Activated T-cell treated with anti-CD3 and anti-CD28 coated beads for 48 hours (primary cell): ENCODE results near the gene CLSTN3.

Source experiments
- DNase-seq: peaks from one replicate; pipeline ENCODE4 v3.0.0-alpha.2; 2020; ENCODE audit warnings: low read depth

Gene CLSTN3

DNA sequence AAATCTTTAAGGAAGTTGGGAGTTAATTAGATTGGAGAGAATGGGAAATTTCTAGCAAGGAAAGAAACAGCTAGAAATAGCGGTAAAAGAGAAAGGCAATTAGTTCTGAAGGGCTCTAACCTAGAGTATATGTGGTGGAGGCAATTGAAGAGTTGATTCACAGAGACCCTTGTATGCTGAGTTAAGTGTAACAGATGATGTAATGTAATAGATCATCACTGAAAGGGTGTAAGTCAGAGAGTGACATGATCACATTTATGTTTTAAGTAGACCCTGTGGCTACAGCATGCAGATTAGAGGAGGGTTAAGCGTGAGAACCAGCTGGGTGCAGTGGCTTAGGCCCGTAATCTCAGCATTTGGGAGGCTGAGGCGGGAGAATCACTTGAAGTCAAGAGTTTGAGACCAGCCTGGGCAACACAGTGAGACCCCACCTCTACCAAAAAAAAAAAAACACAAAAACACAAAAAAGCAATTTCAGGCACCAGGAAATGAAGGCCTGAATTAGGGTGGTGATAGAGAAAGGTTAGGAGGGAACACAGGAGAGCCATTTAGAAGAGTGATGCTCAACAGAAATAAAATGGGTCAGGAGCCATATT lies 4.4 kb upstream of the CLSTN3 start:
- no peak for DNase-seq

GRCh38 chr12:7127916-7128626 lies 2.1 kb upstream of the CLSTN3 start:
- no peak for DNase-seq

DNA sequence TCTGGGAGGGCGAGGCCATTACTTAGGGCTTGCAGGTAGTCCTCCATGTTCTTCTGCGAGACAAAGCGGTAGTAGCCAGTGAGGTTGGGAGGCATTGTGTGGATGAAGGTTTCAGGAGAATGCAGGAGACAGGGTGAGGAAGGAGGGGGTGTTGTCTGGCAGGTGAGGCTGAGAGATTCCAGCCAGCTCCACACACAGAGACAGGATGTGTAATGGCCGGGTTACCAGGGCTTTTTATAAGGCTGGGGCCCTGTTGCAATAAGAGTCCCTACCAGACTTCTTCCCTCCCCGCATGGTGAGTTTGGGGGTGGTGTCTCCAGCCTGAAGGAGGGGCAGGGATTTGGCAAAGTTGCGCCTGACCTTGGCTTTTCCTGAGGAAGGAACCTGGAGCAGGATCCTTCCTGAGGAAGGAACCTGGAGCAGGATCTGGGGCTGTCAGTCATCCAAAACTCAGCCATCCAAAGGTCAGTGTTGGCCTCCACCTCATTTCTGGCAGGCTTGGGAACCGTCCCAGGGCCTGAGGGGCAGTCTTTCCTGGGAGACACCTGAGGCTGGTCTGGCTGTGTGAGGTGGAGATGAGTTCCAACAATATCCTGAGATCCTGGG lies 1.4 kb upstream of the CLSTN3 start, which contains the start of gene RBP5:
RBP5 (minus strand) TSS at position 209 of the 606 bp plus-strand sequence; CDS start at position 95, 114 bp downstream.
- DNase-seq: no peak

DNA sequence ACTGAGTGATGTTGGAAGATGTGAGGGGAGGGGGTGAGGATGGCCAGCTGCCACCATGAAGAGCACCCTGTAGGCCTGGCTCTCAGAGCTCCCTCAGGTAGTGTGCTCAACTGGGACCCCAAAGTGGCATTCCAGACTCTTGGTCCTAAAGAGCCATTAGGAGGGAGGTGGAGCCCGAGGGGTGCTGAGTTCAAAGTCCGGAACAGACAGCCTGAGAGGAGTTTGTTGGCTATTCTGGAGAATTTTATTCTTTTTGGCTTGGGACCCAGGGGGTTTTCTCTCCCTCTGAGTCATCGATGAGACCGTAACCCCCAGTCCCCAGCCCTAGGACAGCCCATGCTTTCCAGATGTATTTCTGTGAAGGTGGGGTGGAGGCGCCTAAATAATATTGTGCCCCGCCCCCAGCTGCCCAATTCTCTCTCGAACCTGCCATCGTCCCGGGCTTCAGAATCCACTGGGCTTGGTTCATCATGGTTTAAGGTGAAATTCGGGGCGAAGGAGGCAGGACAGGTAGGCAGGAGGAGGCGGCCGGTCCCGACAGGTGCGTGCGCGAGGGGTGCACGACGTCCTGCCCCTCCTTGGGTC lies 792 bp upstream of the CLSTN3 start:
- no peak for DNase-seq

GRCh38 chr12:7130701-7131501 lies 730 bp downstream of the CLSTN3 start:
- DNase-seq: peak; percentile 34

DNA sequence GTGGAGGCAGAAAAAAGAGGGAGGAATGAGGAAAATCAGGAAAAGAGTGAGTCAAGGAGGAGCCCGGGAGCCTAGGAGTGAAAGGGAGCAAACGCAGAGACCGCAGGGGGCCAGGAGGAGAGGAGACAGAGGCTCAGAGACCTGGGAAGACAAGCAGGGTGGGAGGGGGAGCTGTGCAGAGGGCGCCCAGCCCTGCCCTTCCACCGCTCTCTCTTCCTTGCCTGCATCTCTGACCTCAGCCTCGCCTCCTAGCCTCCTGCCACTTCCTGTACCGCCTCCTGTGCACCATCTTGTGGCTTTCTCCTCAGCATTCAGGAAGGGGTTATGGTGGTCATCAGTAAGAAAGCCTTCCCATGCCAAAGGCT lies 1.3 kb downstream of the CLSTN3 start:
- DNase-seq: peak; percentile 10

DNA sequence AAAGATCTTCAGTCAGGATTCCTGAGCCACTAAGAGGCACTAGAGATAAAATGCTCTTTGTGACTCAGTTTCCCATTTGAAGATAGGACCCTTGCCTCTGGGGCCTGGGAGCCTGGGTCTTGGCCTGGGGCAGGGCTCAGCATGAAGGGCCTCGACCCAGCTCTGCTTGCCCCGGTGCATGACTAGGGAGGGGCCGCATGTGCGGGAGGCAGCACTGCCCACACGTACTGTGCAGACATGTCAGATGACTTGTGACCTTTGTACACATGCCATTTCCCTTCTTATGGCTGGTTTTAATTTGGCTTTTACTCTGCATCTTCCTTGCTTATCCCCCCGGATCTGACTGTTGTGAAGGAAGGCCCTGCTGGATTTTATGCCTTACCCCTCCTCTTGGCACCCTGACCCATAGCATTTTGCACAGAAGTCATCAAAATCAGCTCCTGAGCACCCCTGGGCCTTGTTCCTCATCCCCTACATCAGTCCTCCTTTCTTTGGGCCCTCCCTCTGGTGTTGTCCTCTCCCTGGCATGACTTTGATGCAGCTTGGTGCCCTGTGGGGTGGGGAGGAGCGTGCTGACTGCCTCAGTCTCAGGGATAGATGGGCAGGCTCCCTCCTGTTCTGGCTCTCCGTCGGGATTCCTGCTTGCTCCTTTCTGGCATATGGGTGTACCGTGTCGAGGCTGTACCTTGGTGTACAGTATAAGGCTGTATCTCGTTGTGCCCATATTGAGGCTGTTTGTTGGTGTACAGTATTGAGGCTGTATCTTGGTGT lies 4.4 kb downstream of the CLSTN3 start:
- DNase-seq: no peak

GRCh38 chr12:7136071-7136470 lies 5.9 kb downstream of the CLSTN3 start:
- no peak for DNase-seq

- no peak for DNase-seq
These were observed 6.5 kb downstream of the CLSTN3 start for GRCh38 chr12:7136676-7137075.

- DNase-seq: no peak
These were observed 7.7 kb downstream of the CLSTN3 start for GRCh38 chr12:7137908-7138307.

DNA sequence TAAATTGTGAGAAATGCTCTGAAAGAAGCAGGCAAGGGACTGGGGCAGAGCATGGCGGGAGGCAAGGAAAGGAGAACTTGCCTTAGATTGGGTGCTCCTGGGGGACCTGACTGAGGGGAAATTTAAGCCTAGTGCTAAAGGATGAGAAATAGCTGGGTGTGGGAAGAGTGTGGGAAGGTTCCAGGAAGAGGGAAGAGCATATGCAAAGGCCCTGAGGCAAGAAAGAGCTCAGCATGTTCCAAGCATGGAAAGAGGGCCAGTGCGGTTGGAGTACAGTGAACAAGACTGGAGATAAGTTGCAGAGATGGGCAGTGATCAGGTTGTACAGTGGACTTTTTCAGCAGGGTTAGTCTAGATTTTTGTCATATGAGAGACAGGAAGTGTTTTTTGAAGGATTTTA lies 9.0 kb downstream of the CLSTN3 start:
- DNase-seq: no peak

DNA sequence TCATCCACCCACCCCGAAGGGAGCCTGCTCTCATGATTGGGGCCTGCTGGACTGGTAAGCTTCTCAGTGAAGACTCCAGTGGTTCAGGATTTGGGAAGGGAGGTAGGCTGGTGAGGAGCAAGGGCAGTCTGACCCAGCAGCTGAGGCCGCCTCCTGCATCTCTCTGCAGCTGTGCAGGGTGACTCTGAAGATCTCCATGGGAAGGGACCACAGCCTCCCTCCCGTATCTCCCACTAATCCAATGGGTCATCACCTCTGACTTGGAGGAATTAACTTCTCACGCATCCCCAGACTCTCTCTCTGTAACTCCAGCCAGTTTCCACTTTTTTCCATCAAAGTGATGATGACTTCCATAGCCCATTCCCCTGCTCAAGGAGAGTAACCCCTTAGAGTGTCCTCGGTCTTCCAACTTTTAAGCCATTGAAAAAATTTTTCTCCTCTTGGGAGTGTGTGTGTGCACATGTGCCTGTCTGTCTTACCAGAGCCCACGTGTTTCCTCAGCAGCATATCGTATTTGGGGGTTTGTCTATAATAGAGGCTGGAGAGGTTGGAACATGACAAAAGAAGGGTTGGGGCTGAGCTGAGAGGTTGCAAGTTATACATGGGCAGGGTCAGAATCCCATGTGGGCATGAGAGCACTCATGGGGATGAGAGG lies 11.3 kb downstream of the CLSTN3 start:
- DNase-seq: no peak

DNA sequence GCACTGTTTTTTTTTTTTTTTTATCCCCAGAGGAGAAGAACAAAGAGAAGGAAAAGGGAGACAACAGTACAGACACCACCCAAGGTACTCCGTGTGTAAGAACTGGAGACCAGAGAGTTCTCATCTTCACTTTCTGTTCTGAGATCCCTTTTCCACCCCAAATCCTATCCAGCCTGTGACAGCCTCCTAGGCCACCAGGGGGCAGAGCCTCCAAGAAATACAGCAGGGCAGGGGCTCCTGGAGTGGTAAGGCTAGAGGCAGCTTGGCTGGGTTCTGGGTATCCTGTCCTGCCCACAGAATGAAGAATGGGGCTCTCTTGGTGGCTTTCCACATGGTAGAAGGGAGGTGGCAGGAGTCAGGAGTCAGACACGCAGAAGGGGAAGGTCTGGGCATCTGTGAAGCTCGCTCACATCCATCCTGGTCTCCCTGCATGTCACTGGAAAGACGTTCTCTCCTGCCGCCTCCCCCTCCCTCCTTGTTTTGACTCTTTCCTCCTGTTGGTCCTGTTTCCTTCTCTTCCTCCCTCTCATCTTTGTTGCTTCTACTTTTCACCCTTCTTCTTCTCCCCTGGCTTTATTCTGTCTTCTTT lies 12.0 kb downstream of the CLSTN3 start:
- peak; percentile 44 for DNase-seq

DNA sequence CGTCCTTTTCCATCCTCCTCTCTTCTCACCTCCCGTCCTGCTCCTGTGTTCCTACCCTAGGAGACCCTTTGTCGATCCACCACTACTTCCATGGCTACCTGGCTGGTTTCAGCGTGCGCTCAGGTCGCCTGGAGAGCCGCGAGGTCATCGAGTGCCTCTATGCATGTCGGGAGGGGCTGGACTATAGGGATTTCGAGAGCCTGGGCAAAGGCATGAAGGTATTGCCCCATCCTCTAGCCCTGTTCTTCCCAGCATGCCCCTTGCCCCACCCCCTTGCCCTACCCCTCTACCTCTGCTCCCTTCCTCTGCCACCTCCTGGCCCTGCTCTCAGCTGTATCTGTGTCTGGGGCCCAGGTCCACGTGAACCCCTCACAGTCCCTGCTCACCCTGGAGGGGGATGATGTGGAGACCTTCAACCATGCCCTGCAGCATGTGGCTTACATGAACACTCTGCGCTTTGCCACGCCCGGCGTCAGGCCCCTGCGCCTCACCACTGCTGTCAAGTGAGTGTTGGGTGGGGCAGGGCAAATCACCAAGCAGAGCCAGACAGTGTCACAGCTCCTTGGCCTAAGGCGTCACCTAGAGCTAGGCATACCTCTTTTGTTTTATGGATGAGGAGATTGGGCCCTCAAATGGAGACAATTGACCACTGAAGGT lies 12.8 kb downstream of the CLSTN3 start:
- DNase-seq: no peak

- no peak for DNase-seq
These were observed 13.4 kb downstream of the CLSTN3 start for GRCh38 chr12:7143564-7143963.

DNA sequence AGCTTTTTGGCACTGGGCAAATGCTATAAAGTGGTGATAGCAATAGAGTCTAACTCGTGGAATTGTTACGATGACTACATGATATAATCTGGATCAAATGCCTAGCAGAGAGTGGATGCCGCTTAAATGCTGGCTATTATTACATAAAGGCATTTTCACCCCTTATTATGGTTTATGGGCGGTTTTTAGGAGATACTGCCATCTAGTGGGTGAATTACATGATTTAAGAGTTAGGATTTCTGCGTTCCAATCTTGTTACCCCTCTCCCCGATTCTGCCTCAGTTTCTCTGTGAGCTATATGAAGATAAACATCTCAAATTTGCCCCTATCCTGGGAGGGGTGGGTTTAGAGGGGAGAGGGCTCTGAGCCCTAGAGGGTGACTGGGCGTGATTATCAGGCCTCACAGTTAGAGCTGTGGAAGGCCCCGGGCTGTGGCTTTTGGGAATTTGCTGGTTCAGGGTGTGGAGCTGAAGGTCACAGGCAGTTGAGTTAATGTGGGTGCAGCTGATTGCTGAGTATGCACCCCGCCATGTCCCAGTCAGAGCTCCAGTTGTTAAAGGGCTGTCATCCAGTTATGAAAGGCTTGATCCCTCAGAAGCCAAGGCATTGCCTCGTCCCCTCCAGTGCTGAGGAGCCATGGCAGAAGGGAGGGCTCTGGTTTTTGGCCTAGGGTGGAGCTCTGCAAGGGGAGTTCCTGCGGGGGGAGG lies 14.4 kb downstream of the CLSTN3 start:
- no peak for DNase-seq

GRCh38 chr12:7145671-7146070 lies 15.5 kb downstream of the CLSTN3 start:
- no peak for DNase-seq

DNA sequence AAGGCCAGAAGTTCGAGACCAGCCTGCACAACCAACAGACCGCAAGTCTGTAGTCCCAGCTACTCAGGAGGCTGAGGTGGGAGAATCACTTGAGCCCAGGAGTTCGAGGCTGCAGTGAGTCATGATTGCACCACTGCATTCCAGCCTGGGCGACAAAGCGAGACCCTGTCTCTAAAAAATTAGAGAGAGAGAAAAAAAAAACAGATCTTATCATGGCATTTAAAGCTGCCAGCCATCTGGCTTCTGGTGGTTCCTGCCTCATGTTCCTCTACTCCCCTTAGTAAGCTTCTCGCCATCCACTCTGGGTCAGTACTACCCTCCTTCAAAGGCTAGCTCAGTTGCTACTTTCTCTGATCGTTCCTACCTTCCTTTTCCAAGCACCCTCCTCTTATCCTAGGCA lies 16.1 kb downstream of the CLSTN3 start:
- DNase-seq: no peak

GRCh38 chr12:7146906-7147305 lies 16.7 kb downstream of the CLSTN3 start:
- no peak for DNase-seq
